Activated naive CD4-positive, alpha-beta T cell treated with anti-CD3 and anti-CD28 coated beads, Interleukin-2, amount 50 U/mL, for 72 hours (primary cell): ENCODE measurements around the gene SLX4. TPM values are rescaled to one million over a fixed set of nuclear protein-coding genes. Genes with fewer than 3 reads are reported as not detected.
A peak's percentile ranks its signal among the peaks of the same experiment; 100 is the strongest.

Experiments
- ATAC-seq, 2 donors: fragments of 150-1000 bp; cut with Tn5 transposase; 2 replicates each; pipeline ENCODE4 v1.10.0; 2021; ENCODE audit warnings: mild to moderate bottlenecking in 2 of 2, moderate library complexity in 2 of 2
- DNase-seq, 2 donors: peaks; one replicate each; pipeline ENCODE4 v3.0.0; 2021 to 2022; ENCODE audit warnings: low spot score in 2 of 2
- H3K27ac Mint-ChIP-seq, 2 donors: one replicate each; pipeline ENCODE4 v1.8.0; 2022; ENCODE audit warnings: mild to moderate bottlenecking in 2 of 2, mixed read lengths in 2 of 2
- H3K36me3 Mint-ChIP-seq, 2 donors: one replicate each; pipeline ENCODE4 v1.8.0; 2022; ENCODE audit warnings: mixed read lengths in 2 of 2
- H3K9me3 Mint-ChIP-seq, 2 donors: one replicate each; pipeline ENCODE4 v1.8.0; 2022; ENCODE audit warnings: mixed read lengths in 2 of 2
- total RNA-seq, 2 donors: library from RNA; stranded (reverse); gene quantifications; one replicate each; pipeline ENCODE4 v1.2.3, GENCODE V29; 2022

SLX4 gene
- total RNA-seq, 2 donors from 2014 or later, result 12.7 to 19.7 TPM

- no peaks in the 10 kb centered on the region for H3K36me3 Mint-ChIP-seq
- no peaks in the 10 kb centered on the region for H3K9me3 Mint-ChIP-seq
- ATAC-seq (no peak), DNase-seq (peak in 1 of 2 donors; percentile 49)
- peak overlapping the region; percentile 51 to 88 for H3K27ac Mint-ChIP-seq
Measured at GRCh38 chr16:3645504-3646347, 34.3 kb upstream of the SLX4 start.

DNA sequence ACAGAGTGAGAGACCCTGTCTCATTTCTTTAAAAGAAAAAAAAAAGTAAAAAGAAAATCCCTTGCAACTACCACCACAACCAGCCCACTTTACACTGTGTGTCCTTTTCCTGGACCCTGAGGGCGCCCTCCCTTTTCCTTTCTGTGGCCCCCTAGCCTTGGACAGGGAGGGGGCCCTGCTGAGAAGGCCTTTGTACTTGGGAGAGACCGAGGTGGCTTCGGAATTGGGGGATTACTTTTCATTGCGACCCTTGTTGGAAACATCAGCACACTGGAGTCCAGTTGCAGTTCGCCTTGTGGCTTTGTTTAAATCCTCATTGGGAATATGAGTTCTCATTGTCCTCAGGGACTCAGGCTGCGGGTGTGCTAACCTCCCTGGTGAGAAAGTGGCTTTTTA is 33.7 kb upstream of the SLX4 start:
- no peaks in the 10 kb centered on the region for H3K9me3 Mint-ChIP-seq
- ATAC-seq (no peak), DNase-seq (peak in 1 of 2 donors; percentile 13)
- no peaks in the 10 kb centered on the region for H3K36me3 Mint-ChIP-seq
- peak overlapping the region; percentile 51 to 88 for H3K27ac Mint-ChIP-seq

GRCh38 chr16:3643095-3643730 is 31.8 kb upstream of the SLX4 start:
- no peak for ATAC-seq
- peak in 1 of 2 donors; percentile 44 for DNase-seq
- peak overlapping the region in 1 of 2 donors; percentile 14 for H3K27ac Mint-ChIP-seq

GRCh38 chr16:3642397-3643094 is 31.1 kb upstream of the SLX4 start:
- H3K27ac Mint-ChIP-seq, result no peak overlapping the region
- ATAC-seq, result no peak
- H3K9me3 Mint-ChIP-seq, result no peaks in the 10 kb centered on the region

More at GRCh38 chr16:3643095-3643730, 31.8 kb upstream of the SLX4 start:
- no peaks in the 10 kb centered on the region for H3K9me3 Mint-ChIP-seq
- peaks cover 0 to 7% of the 10 kb centered on the region in 2 donors for H3K36me3 Mint-ChIP-seq

DNA sequence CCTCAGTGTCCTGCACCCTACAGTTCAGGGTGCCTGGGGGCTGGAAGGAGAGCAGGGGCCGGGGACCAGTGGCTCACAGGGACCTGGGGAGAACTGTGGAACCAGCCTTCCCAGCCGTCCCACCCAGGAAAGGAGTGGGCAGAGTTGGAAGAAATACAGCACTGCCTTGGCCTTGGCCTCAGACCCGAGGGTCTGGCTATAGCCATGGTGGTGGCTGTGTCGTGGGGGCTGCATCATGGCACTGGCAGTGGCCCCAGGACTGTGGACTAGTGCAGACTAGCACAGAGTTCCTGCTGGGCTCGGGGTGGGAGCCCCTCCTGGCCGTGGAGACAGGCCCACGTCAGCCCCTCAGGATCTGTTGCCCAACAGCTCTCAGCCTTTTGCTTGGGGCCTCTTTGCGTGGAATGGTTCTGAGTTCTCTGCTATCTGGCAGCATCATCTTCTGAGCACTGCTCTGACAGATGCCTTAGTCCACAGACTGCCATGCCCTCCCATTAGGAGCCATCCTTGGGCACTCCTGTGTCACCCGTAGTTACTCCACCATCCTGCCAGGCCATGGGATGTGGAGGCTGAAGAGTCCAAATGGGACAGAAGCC is 30.5 kb upstream of the SLX4 start:
- peaks cover 0 to 7% of the 10 kb centered on the region in 2 donors for H3K36me3 Mint-ChIP-seq

More at GRCh38 chr16:3642397-3643094, 31.1 kb upstream of the SLX4 start:
- H3K36me3 Mint-ChIP-seq, result peaks cover 0 to 7% of the 10 kb centered on the region in 2 donors
- peak in 1 of 2 donors; percentile 41 for DNase-seq

GRCh38 chr16:3640632-3641501 is 29.5 kb upstream of the SLX4 start:
- peaks cover 0 to 7% of the 10 kb centered on the region in 2 donors for H3K36me3 Mint-ChIP-seq
- ATAC-seq, result no peak

More for the DNA sequence above, 30.5 kb upstream of the SLX4 start:
- no peaks in the 10 kb centered on the region for H3K9me3 Mint-ChIP-seq
- no peak overlapping the region for H3K27ac Mint-ChIP-seq
- DNase-seq (peak in 1 of 2 donors; percentile 34), ATAC-seq (no peak)

DNA sequence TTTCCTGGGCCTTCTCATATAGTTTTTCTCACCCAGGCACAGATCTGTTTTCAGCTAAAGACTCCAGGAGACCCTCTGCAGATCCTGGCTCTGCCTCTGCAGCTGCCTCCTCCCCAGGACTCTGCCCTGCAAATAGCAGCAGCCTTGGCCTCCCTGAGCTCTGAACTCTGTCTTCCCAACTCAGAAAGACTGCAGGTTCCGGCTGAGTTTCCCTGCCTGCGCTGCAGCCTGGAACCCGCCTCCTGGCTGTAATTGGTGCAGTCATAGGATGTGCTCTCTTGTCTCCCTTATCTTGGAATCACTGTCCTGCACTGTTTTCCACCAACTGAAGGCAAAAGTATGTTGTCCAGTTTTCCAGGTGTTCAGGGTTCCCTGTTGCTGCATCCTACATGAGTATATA is 28.8 kb upstream of the SLX4 start:
- H3K36me3 Mint-ChIP-seq, result peaks cover 0 to 7% of the 10 kb centered on the region in 2 donors
- H3K27ac Mint-ChIP-seq, result no peak overlapping the region
- DNase-seq, result no peak
- ATAC-seq, result no peak
- no peaks in the 10 kb centered on the region for H3K9me3 Mint-ChIP-seq

More at GRCh38 chr16:3640632-3641501, 29.5 kb upstream of the SLX4 start:
- no peak overlapping the region for H3K27ac Mint-ChIP-seq
- H3K9me3 Mint-ChIP-seq, result no peaks in the 10 kb centered on the region
- DNase-seq, result peak in 1 of 2 donors; percentile 42

DNA sequence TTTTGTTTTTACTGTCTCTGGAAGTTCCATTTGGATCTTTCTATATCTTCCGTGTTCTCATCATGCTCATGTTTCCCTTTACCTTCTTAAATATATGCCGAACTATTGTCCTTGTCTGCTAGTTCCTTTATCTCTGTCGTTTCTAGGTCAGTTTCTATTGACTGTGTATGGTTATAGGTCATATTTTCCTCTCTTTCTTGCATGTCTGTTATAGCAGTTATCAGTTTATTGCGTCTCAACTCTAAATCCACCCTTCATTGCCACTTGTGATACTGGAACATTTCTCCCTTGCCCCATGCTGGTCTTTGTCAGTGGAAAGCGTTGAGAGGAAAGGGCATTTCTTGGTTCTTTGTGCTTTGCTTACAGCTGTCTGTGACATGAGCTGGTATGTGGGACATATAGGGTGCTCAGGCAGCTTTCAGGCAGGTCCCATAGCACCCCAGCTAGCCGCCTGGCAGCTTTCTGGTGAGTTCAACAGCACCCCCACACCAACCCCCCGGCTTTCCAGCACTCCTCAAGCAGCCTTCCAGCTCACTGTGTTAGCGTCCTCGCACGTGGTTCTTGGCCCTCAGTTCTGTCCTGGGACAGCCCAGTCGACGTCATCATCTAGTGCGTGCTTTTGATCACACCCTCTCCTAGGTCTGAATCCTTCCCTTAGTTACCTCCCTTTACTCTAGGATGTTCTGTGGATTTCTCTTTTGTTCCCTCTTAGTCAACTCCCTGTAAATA is 27.7 kb upstream of the SLX4 start:
- peaks cover 0 to 7% of the 10 kb centered on the region in 2 donors for H3K36me3 Mint-ChIP-seq
- H3K27ac Mint-ChIP-seq, result no peak overlapping the region
- ATAC-seq (no peak), DNase-seq (no peak)
- no peaks in the 10 kb centered on the region for H3K9me3 Mint-ChIP-seq

DNA sequence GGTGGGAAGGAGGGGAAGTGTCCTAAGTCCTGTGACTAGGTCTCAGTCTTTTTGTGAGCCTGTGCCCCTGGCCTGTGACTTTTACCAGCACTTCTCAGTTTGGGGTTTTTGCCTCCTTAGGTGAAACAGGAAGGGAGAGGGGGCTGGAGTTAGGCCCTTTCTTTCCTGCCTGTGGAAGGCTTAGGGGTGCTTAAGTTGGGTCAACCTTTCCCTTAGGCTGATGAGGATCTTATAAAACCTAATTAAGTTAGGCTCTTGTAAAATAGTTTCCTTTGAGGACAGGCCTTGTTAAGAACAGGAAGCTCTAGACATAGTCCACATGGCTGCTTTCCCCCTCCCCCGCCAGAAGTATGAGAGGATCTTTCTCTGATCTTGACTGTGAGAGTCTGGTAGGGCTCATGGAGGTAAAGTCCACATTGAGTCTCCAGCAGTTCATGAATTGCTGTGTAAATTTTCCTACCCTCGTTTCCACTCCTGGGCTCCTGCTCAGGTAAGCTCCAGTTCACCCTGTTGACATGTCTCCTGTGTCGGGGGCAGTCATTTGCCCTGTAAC is 26.0 kb upstream of the SLX4 start:
- DNase-seq, result no peak

GRCh38 chr16:3625911-3626732 is 14.7 kb upstream of the SLX4 start:
- H3K27ac Mint-ChIP-seq, result peak overlapping the region; percentile 9 to 80
- ATAC-seq, result peak; percentile 78 to 93
- DNase-seq, result no peak
- no peaks in the 10 kb centered on the region for H3K9me3 Mint-ChIP-seq
- no peaks in the 10 kb centered on the region for H3K36me3 Mint-ChIP-seq

More for the DNA sequence above, 26.0 kb upstream of the SLX4 start:
- ATAC-seq, result peak; percentile 58 to 76
- Mint-ChIP-seq H3K27ac (peak overlapping the region; percentile 77 to 91), H3K36me3 (peaks cover 0 to 7% of the 10 kb centered on the region in 2 donors), H3K9me3 (no peaks in the 10 kb centered on the region)

DNA sequence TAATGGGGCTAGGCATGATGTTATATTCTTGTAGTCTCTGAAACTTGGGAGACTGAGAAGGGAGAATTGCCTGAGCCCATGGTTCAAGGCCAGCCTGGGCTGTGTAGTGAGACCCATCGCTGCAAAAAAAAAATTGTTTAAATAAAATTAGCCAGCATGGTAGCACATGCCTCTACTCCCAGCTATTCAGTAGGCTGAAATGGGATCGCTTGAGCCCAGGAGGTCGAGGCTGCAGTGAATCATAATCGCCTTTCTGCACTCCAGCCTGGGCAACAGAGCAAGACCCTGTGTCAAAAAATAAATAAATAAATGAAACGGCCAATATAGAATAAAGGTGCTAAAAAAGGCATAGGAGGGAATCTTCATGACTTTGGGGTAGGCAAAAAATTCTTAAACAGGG is 13.9 kb upstream of the SLX4 start:
- no peaks in the 10 kb centered on the region for H3K9me3 Mint-ChIP-seq
- ATAC-seq (no peak), DNase-seq (no peak)
- peak overlapping the region in 1 of 2 donors; percentile 80 for H3K27ac Mint-ChIP-seq
- H3K36me3 Mint-ChIP-seq, result no peaks in the 10 kb centered on the region

GRCh38 chr16:3623642-3624041 is 12.2 kb upstream of the SLX4 start:
- H3K27ac Mint-ChIP-seq, result no peak overlapping the region

GRCh38 chr16:3618769-3619141 is 7.3 kb upstream of the SLX4 start:
- DNase-seq (peak in 1 of 2 donors; percentile 37), ATAC-seq (peak in 1 of 2 donors; percentile 88)
- Mint-ChIP-seq H3K36me3 (peaks cover 0 to 15% of the 10 kb centered on the region in 2 donors), H3K9me3 (no peaks in the 10 kb centered on the region), H3K27ac (no peak overlapping the region)

More at GRCh38 chr16:3623642-3624041, 12.2 kb upstream of the SLX4 start:
- DNase-seq (no peak), ATAC-seq (no peak)
- no peaks in the 10 kb centered on the region for H3K9me3 Mint-ChIP-seq
- H3K36me3 Mint-ChIP-seq, result no peaks in the 10 kb centered on the region
